GM23338 (cell line): ENCODE results near the gene SORL1-AS1.

Experiments used
- ATAC-seq: fragments of 200-7000 bp; cut with Tn5 transposase; 3 replicates; pipeline ENCODE4 v1.9.1; 2020
- DNase-seq: peaks from one replicate; pipeline ENCODE4 v3.0.0-alpha.2; 2015; ENCODE audit warnings: low spot score
- H2AFZ ChIP-seq: fragments of 200-600 bp; sonication (generic); 2 replicates; pipeline ENCODE4 v1.8.0; 2016; ENCODE audit warnings: antibody characterized with exemption, mild to moderate bottlenecking, moderate library complexity
- H3F3A ChIP-seq: fragments of 200-600 bp; sonication (generic); replicated peaks from 2 replicates; pipeline ENCODE4 v1.8.0; 2017; ENCODE audit warnings: antibody characterized with exemption, mixed run types, low read depth
- H3K27ac ChIP-seq: fragments of 200-600 bp; sonication (generic); 2 replicates; pipeline ENCODE4 v1.6.1; 2016; ENCODE audit warnings: low read depth
- H3K27me3 ChIP-seq: fragments of 200-600 bp; sonication (generic); 2 replicates; pipeline ENCODE4 v1.8.0; 2016; ENCODE audit warnings: mild to moderate bottlenecking, mixed run types, moderate library complexity; ENCODE audit not compliant: insufficient read depth
- H3K36me3 ChIP-seq: fragments of 200-600 bp; sonication (generic); 2 replicates; pipeline ENCODE4 v1.8.0; 2016; ENCODE audit warnings: mild to moderate bottlenecking; ENCODE audit not compliant: insufficient read depth
- H3K4me1 ChIP-seq: fragments of 200-600 bp; sonication (generic); 2 replicates; pipeline ENCODE4 v1.8.0; 2016; ENCODE audit warnings: mild to moderate bottlenecking, moderate library complexity; ENCODE audit not compliant: insufficient read depth
- H3K4me2 ChIP-seq: fragments of 200-600 bp; sonication (generic); 2 replicates; pipeline ENCODE4 v1.7.1; 2017; ENCODE audit warnings: mixed run types
- H3K4me3 ChIP-seq: fragments of 200-600 bp; sonication (generic); 2 replicates; pipeline ENCODE4 v1.6.1; 2016; ENCODE audit warnings: mixed run types
- H3K79me2 ChIP-seq: fragments of 200-600 bp; sonication (generic); replicated peaks from 2 replicates; pipeline ENCODE4 v1.8.0; 2017; ENCODE audit warnings: mild to moderate bottlenecking; ENCODE audit not compliant: insufficient read depth
- H3K9me2 ChIP-seq: fragments of 200-600 bp; sonication (generic); 2 replicates; pipeline ENCODE4 v1.8.0; 2017; ENCODE audit not compliant: insufficient read depth
- H4K20me1 ChIP-seq: fragments of 200-600 bp; sonication (generic); replicated peaks from 2 replicates; pipeline ENCODE4 v1.8.0; 2017; ENCODE audit warnings: mild to moderate bottlenecking; ENCODE audit not compliant: insufficient read depth
- H3K27ac Mint-ChIP-seq: 2 replicates; pipeline ENCODE4 v1.8.0; 2020; ENCODE audit warnings: inconsistent platforms, mild to moderate bottlenecking, moderate library complexity, mixed read lengths
- H3K27me3 Mint-ChIP-seq: 3 replicates; pipeline ENCODE4 v1.8.0; 2022; ENCODE audit warnings: low read depth, mild to moderate bottlenecking, moderate library complexity, mixed read lengths, inconsistent platforms; ENCODE audit not compliant: insufficient read depth, poor library complexity
- H3K36me3 Mint-ChIP-seq: 3 replicates; pipeline ENCODE4 v1.8.0; 2021; ENCODE audit warnings: low read depth, mild to moderate bottlenecking, inconsistent platforms, moderate library complexity, mixed read lengths
- H3K4me1 Mint-ChIP-seq: 3 replicates; pipeline ENCODE4 v1.8.0; 2020; ENCODE audit warnings: mild to moderate bottlenecking, inconsistent platforms, mixed read lengths
- H3K4me3 Mint-ChIP-seq: 3 replicates; pipeline ENCODE4 v1.8.0; 2021; ENCODE audit warnings: moderate library complexity, mild to moderate bottlenecking, inconsistent platforms, mixed read lengths
- H3K9me3 Mint-ChIP-seq: 3 replicates; pipeline ENCODE4 v1.8.0; 2020; ENCODE audit warnings: moderate library complexity, mild to moderate bottlenecking, inconsistent platforms, mixed read lengths
- CREB1 ChIP-seq: fragments of 250-450 bp; sonication (Bioruptor Pico); IDR thresholded peaks from 2 replicates; pipeline ENCODE4 v1.5.0; 2020; ENCODE audit warnings: low read depth, mild to moderate bottlenecking, moderate library complexity
- EZH2 ChIP-seq: fragments of 200-600 bp; sonication (generic); IDR thresholded peaks from one replicate; pipeline ENCODE4 v1.8.0; 2017; ENCODE audit warnings: antibody characterized with exemption, mild to moderate bottlenecking, low read depth; ENCODE audit not compliant: unreplicated experiment
- EZH2phosphoT487 ChIP-seq: fragments of 200-600 bp; sonication (generic); IDR thresholded peaks from one replicate; pipeline ENCODE4 v1.8.1; 2018; ENCODE audit warnings: antibody characterized with exemption; ENCODE audit not compliant: unreplicated experiment
- JUNB ChIP-seq: IDR thresholded peaks from one replicate; pipeline ENCODE4 v1.6.1; 2016; ENCODE audit warnings: antibody characterized with exemption; ENCODE audit not compliant: unreplicated experiment
- NANOG ChIP-seq: IDR thresholded peaks from 2 replicates; pipeline ENCODE4 v1.6.1; 2016; ENCODE audit warnings: antibody characterized with exemption, borderline replicate concordance
- POLR2AphosphoS5 ChIP-seq: IDR thresholded peaks from 2 replicates; pipeline ENCODE4 v1.6.1; 2016; ENCODE audit warnings: antibody characterized with exemption, low read depth
- STAT1 ChIP-seq: IDR thresholded peaks from one replicate; pipeline ENCODE4 v1.6.1; 2016; ENCODE audit warnings: antibody characterized with exemption; ENCODE audit not compliant: unreplicated experiment
- ZNF114 ChIP-seq: fragments of 250-450 bp; sonication (Bioruptor Pico); IDR thresholded peaks from 2 replicates; pipeline ENCODE4 v1.5.0; 2020; ENCODE audit warnings: mild to moderate bottlenecking, moderate library complexity
- ZNF331 ChIP-seq: fragments of 250-450 bp; sonication (Bioruptor Pico); IDR thresholded peaks from 2 replicates; pipeline ENCODE4 v1.5.0; 2020; ENCODE audit warnings: low read depth, mild to moderate bottlenecking, moderate library complexity
- TF ChIP-seq, protein P1 (sequence below): IDR thresholded peaks from one replicate; pipeline ENCODE4 v1.6.1; 2018; ENCODE audit warnings: antibody characterized with exemption; ENCODE audit not compliant: unreplicated experiment
- TF ChIP-seq, protein P2 (sequence below): fragments of 250-450 bp; sonication (Bioruptor Pico); IDR thresholded peaks from 2 replicates; pipeline ENCODE4 v1.5.0; 2020; ENCODE audit warnings: mild to moderate bottlenecking, moderate library complexity
- TF ChIP-seq, protein P3 (sequence below): IDR thresholded peaks from 2 replicates; pipeline ENCODE4 v1.6.1; 2016; ENCODE audit warnings: antibody characterized with exemption
- TF ChIP-seq, protein P4 (sequence below), 2 experiments: fragments of 200-600 bp in 1 of 2; sonication (generic) in 1 of 2; conservative IDR thresholded peaks; 2 replicates each; pipeline versions ENCODE4 v1.5.1 to v1.6.1; 2016 to 2017; ENCODE audit warnings: antibody characterized with exemption in 2 of 2, low read depth in 2 of 2, mild to moderate bottlenecking in 2 of 2, moderate library complexity in 1 of 2

Gene SORL1-AS1

DNA sequence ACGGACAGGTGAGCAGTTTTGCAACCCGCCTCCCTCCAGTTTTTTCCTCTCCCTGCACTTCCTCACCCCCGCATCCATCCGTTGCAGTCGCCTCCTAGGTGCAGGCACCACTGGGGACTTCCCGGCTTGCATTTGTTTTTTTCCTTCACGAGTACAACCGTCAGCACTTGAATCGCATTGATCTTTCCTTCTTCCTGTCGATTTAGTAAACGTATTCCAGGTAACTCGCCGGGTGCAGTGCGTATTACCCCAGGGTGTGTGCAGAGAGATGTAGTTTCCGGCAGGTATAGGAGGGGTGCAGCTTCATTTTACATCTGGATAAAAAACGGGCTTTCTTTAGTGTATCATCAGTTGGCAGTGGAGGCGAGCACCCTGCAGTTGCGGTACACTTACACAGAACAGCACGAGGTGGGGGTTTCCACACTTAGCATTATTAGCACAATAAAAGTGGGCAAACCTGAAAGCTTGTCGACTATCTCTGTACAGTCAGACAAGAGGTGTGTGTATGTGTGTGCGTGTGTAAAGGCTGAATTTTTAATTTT, at the start of gene SORL1-AS1:
SORL1-AS1 (minus strand) TSS at position 359 of the 542 bp plus-strand sequence.
- Histone ChIP-seq H3K79me2 (peaks cover 55% of the 10 kb centered on the region), H3K4me1 (peaks cover 72% of the 10 kb centered on the region)
- TF ChIP-seq STAT1: no peak
- TF ChIP-seq EZH2phosphoT487: no peak
- TF ChIP-seq ZNF114 (CRISPR knock-in tag): no peak
- TF ChIP-seq EZH2: no peak
- no peak for TF ChIP-seq CREB1
- no peak for TF ChIP-seq JUNB
- TF ChIP-seq, protein P1, sequence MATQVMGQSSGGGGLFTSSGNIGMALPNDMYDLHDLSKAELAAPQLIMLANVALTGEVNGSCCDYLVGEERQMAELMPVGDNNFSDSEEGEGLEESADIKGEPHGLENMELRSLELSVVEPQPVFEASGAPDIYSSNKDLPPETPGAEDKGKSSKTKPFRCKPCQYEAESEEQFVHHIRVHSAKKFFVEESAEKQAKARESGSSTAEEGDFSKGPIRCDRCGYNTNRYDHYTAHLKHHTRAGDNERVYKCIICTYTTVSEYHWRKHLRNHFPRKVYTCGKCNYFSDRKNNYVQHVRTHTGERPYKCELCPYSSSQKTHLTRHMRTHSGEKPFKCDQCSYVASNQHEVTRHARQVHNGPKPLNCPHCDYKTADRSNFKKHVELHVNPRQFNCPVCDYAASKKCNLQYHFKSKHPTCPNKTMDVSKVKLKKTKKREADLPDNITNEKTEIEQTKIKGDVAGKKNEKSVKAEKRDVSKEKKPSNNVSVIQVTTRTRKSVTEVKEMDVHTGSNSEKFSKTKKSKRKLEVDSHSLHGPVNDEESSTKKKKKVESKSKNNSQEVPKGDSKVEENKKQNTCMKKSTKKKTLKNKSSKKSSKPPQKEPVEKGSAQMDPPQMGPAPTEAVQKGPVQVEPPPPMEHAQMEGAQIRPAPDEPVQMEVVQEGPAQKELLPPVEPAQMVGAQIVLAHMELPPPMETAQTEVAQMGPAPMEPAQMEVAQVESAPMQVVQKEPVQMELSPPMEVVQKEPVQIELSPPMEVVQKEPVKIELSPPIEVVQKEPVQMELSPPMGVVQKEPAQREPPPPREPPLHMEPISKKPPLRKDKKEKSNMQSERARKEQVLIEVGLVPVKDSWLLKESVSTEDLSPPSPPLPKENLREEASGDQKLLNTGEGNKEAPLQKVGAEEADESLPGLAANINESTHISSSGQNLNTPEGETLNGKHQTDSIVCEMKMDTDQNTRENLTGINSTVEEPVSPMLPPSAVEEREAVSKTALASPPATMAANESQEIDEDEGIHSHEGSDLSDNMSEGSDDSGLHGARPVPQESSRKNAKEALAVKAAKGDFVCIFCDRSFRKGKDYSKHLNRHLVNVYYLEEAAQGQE: no peak
- no peak for TF ChIP-seq ZNF331
- TF ChIP-seq, protein P2, sequence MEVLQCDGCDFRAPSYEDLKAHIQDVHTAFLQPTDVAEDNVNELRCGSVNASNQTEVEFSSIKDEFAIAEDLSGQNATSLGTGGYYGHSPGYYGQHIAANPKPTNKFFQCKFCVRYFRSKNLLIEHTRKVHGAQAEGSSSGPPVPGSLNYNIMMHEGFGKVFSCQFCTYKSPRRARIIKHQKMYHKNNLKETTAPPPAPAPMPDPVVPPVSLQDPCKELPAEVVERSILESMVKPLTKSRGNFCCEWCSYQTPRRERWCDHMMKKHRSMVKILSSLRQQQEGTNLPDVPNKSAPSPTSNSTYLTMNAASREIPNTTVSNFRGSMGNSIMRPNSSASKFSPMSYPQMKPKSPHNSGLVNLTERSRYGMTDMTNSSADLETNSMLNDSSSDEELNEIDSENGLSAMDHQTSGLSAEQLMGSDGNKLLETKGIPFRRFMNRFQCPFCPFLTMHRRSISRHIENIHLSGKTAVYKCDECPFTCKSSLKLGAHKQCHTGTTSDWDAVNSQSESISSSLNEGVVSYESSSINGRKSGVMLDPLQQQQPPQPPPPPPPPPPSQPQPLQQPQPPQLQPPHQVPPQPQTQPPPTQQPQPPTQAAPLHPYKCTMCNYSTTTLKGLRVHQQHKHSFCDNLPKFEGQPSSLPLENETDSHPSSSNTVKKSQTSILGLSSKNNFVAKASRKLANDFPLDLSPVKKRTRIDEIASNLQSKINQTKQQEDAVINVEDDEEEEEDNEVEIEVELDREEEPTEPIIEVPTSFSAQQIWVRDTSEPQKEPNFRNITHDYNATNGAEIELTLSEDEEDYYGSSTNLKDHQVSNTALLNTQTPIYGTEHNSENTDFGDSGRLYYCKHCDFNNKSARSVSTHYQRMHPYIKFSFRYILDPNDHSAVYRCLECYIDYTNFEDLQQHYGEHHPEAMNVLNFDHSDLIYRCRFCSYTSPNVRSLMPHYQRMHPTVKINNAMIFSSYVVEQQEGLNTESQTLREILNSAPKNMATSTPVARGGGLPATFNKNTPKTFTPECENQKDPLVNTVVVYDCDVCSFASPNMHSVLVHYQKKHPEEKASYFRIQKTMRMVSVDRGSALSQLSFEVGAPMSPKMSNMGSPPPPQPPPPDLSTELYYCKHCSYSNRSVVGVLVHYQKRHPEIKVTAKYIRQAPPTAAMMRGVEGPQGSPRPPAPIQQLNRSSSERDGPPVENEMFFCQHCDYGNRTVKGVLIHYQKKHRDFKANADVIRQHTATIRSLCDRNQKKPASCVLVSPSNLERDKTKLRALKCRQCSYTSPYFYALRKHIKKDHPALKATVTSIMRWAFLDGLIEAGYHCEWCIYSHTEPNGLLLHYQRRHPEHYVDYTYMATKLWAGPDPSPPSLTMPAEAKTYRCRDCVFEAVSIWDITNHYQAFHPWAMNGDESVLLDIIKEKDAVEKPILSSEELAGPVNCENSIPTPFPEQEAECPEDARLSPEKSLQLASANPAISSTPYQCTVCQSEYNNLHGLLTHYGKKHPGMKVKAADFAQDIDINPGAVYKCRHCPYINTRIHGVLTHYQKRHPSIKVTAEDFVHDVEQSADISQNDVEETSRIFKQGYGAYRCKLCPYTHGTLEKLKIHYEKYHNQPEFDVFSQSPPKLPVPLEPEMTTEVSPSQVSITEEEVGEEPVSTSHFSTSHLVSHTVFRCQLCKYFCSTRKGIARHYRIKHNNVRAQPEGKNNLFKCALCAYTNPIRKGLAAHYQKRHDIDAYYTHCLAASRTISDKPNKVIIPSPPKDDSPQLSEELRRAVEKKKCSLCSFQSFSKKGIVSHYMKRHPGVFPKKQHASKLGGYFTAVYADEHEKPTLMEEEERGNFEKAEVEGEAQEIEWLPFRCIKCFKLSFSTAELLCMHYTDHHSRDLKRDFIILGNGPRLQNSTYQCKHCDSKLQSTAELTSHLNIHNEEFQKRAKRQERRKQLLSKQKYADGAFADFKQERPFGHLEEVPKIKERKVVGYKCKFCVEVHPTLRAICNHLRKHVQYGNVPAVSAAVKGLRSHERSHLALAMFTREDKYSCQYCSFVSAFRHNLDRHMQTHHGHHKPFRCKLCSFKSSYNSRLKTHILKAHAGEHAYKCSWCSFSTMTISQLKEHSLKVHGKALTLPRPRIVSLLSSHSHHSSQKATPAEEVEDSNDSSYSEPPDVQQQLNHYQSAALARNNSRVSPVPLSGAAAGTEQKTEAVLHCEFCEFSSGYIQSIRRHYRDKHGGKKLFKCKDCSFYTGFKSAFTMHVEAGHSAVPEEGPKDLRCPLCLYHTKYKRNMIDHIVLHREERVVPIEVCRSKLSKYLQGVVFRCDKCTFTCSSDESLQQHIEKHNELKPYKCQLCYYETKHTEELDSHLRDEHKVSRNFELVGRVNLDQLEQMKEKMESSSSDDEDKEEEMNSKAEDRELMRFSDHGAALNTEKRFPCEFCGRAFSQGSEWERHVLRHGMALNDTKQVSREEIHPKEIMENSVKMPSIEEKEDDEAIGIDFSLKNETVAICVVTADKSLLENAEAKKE: no peak
- TF ChIP-seq, protein P3, sequence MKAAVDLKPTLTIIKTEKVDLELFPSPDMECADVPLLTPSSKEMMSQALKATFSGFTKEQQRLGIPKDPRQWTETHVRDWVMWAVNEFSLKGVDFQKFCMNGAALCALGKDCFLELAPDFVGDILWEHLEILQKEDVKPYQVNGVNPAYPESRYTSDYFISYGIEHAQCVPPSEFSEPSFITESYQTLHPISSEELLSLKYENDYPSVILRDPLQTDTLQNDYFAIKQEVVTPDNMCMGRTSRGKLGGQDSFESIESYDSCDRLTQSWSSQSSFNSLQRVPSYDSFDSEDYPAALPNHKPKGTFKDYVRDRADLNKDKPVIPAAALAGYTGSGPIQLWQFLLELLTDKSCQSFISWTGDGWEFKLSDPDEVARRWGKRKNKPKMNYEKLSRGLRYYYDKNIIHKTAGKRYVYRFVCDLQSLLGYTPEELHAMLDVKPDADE: no peak
- TF ChIP-seq POLR2AphosphoS5: no peak
- TF ChIP-seq NANOG: no peak
- TF ChIP-seq, protein P4, sequence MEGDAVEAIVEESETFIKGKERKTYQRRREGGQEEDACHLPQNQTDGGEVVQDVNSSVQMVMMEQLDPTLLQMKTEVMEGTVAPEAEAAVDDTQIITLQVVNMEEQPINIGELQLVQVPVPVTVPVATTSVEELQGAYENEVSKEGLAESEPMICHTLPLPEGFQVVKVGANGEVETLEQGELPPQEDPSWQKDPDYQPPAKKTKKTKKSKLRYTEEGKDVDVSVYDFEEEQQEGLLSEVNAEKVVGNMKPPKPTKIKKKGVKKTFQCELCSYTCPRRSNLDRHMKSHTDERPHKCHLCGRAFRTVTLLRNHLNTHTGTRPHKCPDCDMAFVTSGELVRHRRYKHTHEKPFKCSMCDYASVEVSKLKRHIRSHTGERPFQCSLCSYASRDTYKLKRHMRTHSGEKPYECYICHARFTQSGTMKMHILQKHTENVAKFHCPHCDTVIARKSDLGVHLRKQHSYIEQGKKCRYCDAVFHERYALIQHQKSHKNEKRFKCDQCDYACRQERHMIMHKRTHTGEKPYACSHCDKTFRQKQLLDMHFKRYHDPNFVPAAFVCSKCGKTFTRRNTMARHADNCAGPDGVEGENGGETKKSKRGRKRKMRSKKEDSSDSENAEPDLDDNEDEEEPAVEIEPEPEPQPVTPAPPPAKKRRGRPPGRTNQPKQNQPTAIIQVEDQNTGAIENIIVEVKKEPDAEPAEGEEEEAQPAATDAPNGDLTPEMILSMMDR (conservative IDR thresholded peaks at IDR 0.05; ENCODE audit: low read depth in 2 of 2): no peak

More for the DNA sequence above, at the start of gene SORL1-AS1:
- Histone ChIP-seq H3K27me3 (peaks cover 10% of the 10 kb centered on the region; the same call in 1 of the 2 replicates), H3K9me2 (no peaks in the 10 kb centered on the region), H3K4me2 (peak within 1 kb of the TSS; percentile 90), H3K27ac (peak within 1 kb of the TSS; percentile 78; the same call in 1 of the 2 replicates), H3K4me3 (peak within 1 kb of the TSS; percentile 87), H3K36me3 (no peaks in the 10 kb centered on the region), H3F3A (0 out of 2 replicates have a peak, but pooled peaks cover 10% of the 10 kb centered on the region), H4K20me1 (no peaks in the 10 kb centered on the region), H2AFZ (peak within 1 kb of the TSS; percentile 98)
- ATAC-seq: peak; percentile 12
- H3K36me3 Mint-ChIP-seq: peaks cover 3% of the 10 kb centered on the region; the same call in 1 of the 3 replicates
- H3K9me3 Mint-ChIP-seq: no peaks in the 10 kb centered on the region; the same call in 1 of the 3 replicates
- peak; percentile 54 for DNase-seq
- peak within 1 kb of the TSS; percentile 92 for H3K4me3 Mint-ChIP-seq
- H3K27me3 Mint-ChIP-seq: peaks cover 18% of the 10 kb centered on the region
- peaks cover 73% of the 10 kb centered on the region for H3K4me1 Mint-ChIP-seq
- peak within 1 kb of the TSS; percentile 56 for H3K27ac Mint-ChIP-seq
